HG03039 (cell line): ENCODE measurements around the gene ZBTB24.
"Not testable (repeated sequence)": the region's sequence is repeated elsewhere in the genome, so short reads cannot be mapped to it uniquely, and the experiment has no call there.

Experiments
- ATAC-seq: cut with Tn5 transposase; IDR thresholded peaks from one replicate; pipeline ENCODE4 v1.9.1; 2021; ENCODE audit warnings: mild to moderate bottlenecking, moderate library complexity; ENCODE audit not compliant: unreplicated experiment

The ZBTB24 gene

DNA sequence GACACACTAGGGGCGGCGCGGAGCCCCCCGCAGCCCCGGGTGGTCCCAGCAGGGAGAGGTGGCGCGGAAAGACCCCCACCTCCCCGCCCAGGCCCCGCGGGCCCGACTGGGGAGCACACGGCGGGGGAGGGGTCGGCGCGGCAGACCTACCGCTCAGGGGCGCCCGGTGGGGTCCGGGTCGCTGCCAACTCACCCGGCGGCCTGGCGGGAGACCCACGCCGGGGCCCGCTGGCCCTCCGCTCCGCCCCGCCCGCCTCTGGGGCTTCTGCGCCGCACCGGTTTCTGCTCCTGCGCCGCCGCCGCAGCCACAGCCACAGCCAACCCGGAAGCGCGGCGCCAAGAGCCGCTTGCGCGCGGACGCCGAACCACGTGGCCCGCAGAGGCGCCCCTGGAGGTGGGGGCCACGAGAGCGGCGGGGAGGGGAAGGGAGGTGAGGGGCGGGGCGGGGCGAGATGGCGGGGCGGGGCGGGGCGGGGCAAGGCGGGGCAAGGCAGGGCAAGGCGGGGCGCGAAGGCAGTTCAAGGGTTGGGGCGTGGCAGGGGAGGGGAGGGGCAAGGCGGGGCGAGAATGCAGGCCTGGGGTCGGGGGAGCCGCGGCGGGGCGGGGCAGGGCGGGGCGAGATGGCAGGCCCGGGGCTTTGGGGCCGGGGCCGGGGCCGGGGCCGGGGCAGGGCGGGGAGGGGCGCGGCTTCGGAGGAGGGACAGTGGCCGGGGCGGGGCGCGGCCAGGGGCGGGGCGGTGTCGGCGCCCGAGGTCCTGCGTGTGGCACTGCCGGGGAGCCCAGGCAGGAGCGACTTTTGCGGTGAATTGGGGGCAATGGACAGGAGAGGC lies at the start of gene ZBTB24:
TSS of gene ZBTB24 (minus strand) at position 315 of the 830 bp plus-strand sequence. CDS start 1,193 bp downstream, outside the sequence.
- peak; percentile 89 for ATAC-seq

DNA sequence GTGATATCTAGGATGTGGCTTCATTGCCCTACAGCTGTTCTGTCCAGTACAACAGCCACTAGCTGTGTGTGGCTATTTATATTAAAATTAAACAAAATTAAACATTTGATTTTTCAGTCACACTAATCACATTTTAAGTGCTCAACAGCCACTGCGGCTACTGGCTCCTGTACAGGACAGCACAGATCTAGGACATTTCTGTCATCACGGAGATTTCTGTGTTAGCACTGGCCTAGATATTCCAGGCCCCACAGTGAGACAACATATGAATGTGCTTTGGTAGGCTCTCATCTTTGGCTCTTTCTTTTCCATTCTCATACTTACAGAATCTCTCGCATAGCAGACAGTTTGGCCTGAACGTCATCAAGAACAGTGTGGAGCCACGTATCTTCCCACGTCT lies 48.4 kb upstream of the ZBTB24 start:
- ATAC-seq = no peak

- ATAC-seq = no peak
These were observed 45.0 kb upstream of the ZBTB24 start for GRCh38 chr6:109527989-109528388.

DNA sequence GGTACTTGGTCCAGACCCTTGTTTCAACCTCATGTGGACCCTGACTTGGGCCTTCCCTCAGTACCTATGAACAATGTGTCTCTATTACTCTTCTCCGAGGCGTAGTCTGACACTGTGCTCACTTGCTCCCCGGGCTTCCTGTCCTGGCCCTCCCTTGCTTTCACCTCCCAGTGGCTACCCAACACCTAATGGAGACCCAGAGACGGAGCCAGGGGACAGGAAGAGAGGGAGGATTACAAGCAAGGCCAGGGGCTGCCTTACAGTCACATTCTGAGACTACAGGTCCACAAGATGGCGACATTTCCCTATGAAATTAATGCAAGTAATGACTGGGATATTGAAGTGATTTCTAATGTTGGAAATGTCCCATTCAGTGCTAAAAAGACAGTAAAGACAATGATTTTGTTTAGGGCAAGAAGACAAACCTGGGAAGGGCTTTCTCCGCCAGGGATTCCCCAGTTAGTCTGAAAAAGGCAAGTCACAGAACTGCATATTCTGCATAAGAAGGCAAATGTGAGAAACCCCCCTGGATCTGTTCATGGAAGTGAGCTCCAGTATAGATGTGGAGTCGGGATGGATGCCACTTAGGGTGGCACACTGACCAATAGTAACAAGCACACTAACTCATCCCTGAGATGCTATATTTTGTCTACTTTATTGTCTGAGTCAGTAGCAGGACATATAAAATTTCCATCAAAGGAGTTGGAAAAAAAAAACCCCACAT lies 44.0 kb upstream of the ZBTB24 start:
- ATAC-seq = no peak

- no peak for ATAC-seq
These were observed 41.1 kb upstream of the ZBTB24 start for GRCh38 chr6:109524129-109524528.

DNA sequence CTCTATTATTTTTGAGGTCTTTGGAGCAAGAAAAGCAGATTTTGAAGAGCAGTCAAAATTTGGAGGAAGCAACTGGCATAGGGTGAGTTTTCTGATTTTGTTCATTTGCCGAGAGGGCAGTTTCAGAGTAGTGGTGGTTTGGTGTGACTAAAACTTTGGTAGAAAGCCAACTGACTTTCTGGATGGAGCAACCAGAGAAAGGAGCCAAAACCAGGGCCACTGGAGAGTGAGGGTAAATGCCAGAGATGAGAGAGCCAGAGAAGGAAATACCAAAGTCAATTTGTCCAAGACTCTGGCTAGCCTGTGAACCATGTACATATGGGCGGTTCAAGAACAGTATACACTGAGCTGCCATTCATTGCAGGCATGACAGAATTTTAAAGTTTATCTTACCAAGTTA lies 40.5 kb upstream of the ZBTB24 start:
- no peak for ATAC-seq

- no peak for ATAC-seq
These were observed 38.1 kb upstream of the ZBTB24 start for GRCh38 chr6:109521080-109521479.

GRCh38 chr6:109519647-109520046 lies 36.6 kb upstream of the ZBTB24 start:
- not testable (repeated sequence) for ATAC-seq

DNA sequence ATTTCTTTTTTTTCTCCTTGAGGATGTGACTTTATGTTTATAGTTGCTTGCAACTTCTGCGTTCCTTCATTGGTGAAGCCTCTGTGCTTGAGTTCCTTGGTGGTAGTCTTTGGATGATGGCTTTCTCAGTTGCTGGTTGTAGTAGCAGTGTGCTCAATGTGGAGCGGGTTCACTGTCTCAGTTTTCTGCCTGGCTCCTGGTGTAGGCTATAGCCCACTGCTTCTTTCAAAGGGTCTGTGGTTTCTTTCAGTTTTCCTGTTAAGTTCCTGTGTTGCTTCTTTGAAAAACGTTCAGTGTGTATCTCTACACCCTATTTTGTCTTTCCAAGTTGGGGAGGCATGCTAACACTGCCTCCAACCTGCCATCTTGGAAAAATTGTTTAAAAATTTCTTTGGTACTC lies 33.9 kb upstream of the ZBTB24 start:
- no peak for ATAC-seq

GRCh38 chr6:109515781-109516409 lies 32.9 kb upstream of the ZBTB24 start:
- no peak for ATAC-seq

- no peak for ATAC-seq
These were observed 31.9 kb upstream of the ZBTB24 start for GRCh38 chr6:109514946-109515345.

- no peak for ATAC-seq
These were observed 30.6 kb upstream of the ZBTB24 start for GRCh38 chr6:109513571-109514071.

DNA sequence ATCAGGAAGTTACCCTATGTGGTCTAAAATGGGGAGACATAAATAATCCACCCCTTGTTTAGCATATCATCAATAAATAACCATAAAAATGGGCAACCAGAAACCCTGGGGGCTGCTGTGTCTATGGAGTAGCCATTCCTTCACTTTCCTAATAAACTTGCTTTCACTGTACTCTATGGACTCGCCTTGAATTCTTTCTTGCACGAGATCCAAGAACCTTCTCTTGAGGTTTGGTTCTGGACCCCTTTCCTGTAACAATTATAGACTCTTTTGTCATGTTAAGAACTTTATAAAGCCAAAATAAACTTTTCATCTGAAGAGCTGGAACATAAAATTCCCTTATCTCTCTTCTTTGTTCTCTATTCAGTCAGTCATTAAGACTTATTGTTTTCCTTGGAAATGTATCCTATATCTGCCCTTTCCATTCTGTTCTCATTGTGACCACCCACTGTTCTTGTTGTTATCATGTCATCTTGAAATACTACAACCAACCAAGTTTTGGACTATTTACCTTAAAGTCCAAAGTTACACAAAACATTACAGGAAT lies 29.3 kb upstream of the ZBTB24 start:
- ATAC-seq = no peak

GRCh38 chr6:109511832-109512231 lies 28.8 kb upstream of the ZBTB24 start:
- no peak for ATAC-seq

DNA sequence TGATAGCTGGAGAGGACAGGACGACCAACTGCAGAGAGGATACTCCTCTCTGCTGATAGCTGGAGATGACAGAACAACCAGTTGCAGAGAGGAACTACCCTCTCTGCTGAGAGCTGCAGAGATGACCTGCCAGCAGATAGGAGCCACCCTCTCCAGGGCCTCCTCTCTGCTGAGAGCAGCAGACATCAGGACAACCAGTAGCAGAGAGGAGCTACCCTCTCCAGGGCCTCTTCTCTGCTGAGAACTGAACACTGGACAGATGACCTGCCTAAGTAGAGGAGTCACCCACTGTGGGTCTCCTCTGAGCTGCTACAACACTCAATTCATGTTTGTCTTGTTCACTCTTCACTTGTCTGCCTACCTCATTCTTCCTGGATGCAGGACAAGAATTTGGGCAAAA lies 27.3 kb upstream of the ZBTB24 start:
- no peak for ATAC-seq

DNA sequence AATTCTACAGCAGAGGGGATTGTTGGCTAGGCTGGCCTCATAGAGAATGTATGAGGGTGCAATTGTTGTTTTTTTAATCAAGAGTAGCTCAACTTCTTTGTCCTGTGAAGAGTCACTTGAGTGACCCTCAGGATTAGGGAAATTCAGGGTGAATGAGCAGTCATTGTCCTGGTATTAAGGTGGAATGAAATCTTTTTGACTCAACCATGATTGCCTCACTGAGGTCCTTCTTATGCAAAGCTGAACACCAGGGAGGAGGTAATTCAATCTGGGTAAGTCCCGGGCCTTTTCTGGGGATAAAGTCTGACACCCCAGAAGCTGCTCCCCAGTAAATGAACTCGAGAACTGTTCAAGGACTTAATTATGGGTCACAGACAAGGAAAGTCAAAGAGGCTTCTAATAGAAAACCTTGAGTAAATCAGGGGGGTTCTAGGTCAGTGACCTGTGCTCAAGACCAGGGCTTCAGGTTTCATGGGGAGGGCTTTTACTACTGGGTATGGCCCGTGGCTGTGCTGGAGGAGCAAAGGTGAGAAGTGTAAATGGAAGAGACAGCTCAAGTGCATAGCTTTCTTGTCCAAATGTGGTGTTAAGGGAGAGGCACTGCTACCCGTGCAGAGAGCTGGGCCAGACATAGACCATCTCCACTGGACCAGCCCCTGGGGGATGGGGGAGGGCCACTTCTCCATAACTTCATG lies 25.3 kb upstream of the ZBTB24 start:
- no peak for ATAC-seq

DNA sequence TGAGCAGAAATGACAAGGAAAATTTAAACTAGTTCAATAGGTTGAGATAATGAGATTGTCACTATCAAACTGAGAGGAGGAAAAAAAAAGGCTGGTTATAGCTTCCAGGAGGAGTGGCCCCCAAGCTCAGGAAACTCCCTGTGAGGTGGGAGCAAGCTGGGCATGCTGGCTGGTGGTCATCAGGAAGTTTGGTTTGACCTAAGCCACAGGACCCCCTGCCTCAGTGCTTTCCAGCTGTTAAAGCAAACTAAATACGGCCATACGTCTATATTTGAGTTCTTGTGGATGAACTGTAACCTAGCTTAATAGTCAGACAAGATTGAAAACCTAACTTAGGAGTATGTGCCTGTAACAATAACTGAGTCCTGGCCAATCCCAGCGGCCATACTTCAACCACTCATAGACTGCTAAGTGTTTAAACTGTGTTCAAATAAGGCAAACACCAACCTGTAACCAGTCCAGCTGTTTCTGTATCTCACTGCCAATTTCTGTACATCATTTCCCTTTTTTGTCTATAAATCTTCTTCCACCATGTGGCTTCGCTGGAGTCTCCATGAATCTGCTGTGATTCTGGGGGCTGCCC lies 24.6 kb upstream of the ZBTB24 start:
- ATAC-seq = no peak

GRCh38 chr6:109506841-109507240 lies 23.8 kb upstream of the ZBTB24 start:
- no peak for ATAC-seq

DNA sequence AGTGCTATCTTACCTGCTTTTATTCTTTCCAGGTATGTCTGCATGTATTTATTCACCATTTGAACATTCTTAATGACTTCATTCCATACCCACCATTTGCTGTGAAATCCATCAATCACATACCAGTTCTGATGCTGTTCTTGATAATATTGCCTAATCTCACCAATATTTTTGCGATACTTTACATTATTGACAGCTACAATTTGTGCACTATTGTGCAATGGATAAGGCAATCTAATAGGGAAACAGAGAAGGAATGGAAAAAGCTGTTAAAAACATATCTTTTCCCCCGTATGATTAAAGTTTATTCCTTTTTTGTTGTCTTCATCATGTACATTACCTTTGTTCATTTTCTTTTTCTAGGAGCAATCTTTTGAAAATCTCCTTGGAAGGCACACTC lies 23.3 kb upstream of the ZBTB24 start:
- no peak for ATAC-seq
